ENCODE data around the gene HS3ST4. TPM values are rescaled to one million over a fixed set of nuclear protein-coding genes. Genes with fewer than 3 reads are reported as not detected.

Gene HS3ST4
- total and polyA plus RNA-seq, 10 of the 15 experiments (the other 5 are each of a cell fraction or from before 2014, with no cell fraction given): 0.05 TPM; not detected in 9

- Histone ChIP-seq H3K27me3 (replicated peaks in 1 of 2; ENCODE audit: control insufficient read depth in 2 of 2, insufficient read depth in 2 of 2, low read length in 1 of 2) (no peaks in the 10 kb centered on the region), H3K79me2 (ENCODE audit: control insufficient read depth, insufficient read depth, low read length) (no peaks in the 10 kb centered on the region), H3K4me2 (ENCODE audit: control insufficient read depth, insufficient read depth) (no peak overlapping the region), H3K27ac (ENCODE audit: control insufficient read depth, insufficient read depth) (no peak overlapping the region), H4K20me1 (ENCODE audit: control insufficient read depth, insufficient read depth) (no peaks in the 10 kb centered on the region), H2AFZ (ENCODE audit: control insufficient read depth, low read depth, low read length) (no peak overlapping the region), H3K36me3 (ENCODE audit: control insufficient read depth in 2 of 2, insufficient read depth in 2 of 2, low read length in 1 of 2) (no peaks in the 10 kb centered on the region), H3K9ac (ENCODE audit: control insufficient read depth, insufficient read depth, low read length) (no peak overlapping the region), H3K9me3 (replicated peaks; ENCODE audit: control insufficient read depth, insufficient read depth, low read length) (no peaks in the 10 kb centered on the region), H3K4me1 (ENCODE audit: control insufficient read depth, insufficient read depth, low read length) (no peaks in the 10 kb centered on the region), H3K4me3 (no peak overlapping the region)
- intact Hi-C loops (cut with micrococcal nuclease; ENCODE audit: unreplicated experiment): no loop called here
- BruUV-seq (replicated peaks): no TSS peak
- ChIA-PET SMC1A (ENCODE audit: uncharacterized antibody, unreplicated experiment) (no interaction called here), POLR2A (no interaction called here), CTCF (no interaction called here), RAD21 (ENCODE audit: unreplicated experiment) (no interaction called here)
- in situ Hi-C loops (cut with MboI): no loop called here
- FAIRE-seq (no peak), DNase-seq (ENCODE audit: low read depth, low spot score) (no peak), ATAC-seq (no peak)
- WGBS (ENCODE audit: insufficient coverage, insufficient replicate concordance, low lambda C conversion rate, missing lambda C conversion rate): 44% methylated on average over 6 of the region's 6 CpGs
- TF ChIP-seq KLF5 (IDR thresholded peaks at IDR 0.05; ENCODE audit: partially characterized antibody) (no peak), ZZZ3 (IDR thresholded peaks at IDR 0.05; ENCODE audit: control insufficient read depth, insufficient read length, low read depth) (no peak), NR2F1 (conservative IDR thresholded peaks at IDR 0.05) (no peak)
Measured at GRCh38 chr16:25988084-25988483, 296.3 kb downstream of the HS3ST4 start.

GRCh38 chr16:25988882-25989281, 297.1 kb downstream of the HS3ST4 start:
- intact Hi-C loops (cut with micrococcal nuclease; ENCODE audit: unreplicated experiment): no loop called here
- Histone ChIP-seq H3K36me3 (ENCODE audit: control insufficient read depth in 2 of 2, insufficient read depth in 2 of 2, low read length in 1 of 2) (no peaks in the 10 kb centered on the region), H3K9ac (ENCODE audit: control insufficient read depth, insufficient read depth, low read length) (no peak overlapping the region), H2AFZ (ENCODE audit: control insufficient read depth, low read depth, low read length) (no peak overlapping the region), H3K27me3 (replicated peaks in 1 of 2; ENCODE audit: control insufficient read depth in 2 of 2, insufficient read depth in 2 of 2, low read length in 1 of 2) (no peaks in the 10 kb centered on the region), H4K20me1 (ENCODE audit: control insufficient read depth, insufficient read depth) (no peaks in the 10 kb centered on the region), H3K4me2 (ENCODE audit: control insufficient read depth, insufficient read depth) (no peak overlapping the region), H3K27ac (ENCODE audit: control insufficient read depth, insufficient read depth) (no peak overlapping the region), H3K4me3 (no peak overlapping the region), H3K4me1 (ENCODE audit: control insufficient read depth, insufficient read depth, low read length) (no peaks in the 10 kb centered on the region), H3K79me2 (ENCODE audit: control insufficient read depth, insufficient read depth, low read length) (no peaks in the 10 kb centered on the region), H3K9me3 (replicated peaks; ENCODE audit: control insufficient read depth, insufficient read depth, low read length) (no peaks in the 10 kb centered on the region)
- ChIA-PET SMC1A (ENCODE audit: uncharacterized antibody, unreplicated experiment) (no interaction called here), POLR2A (no interaction called here), RAD21 (ENCODE audit: unreplicated experiment) (no interaction called here), CTCF (no interaction called here)
- DNase-seq (ENCODE audit: low read depth, low spot score): no peak
- no peak for TF ChIP-seq CEBPZ (IDR thresholded peaks at IDR 0.05; ENCODE audit: low read depth, low read length)
- TF ChIP-seq LARP7 (IDR thresholded peaks at IDR 0.05): no peak
- no peak for TF ChIP-seq MTA2 (IDR thresholded peaks at IDR 0.05; ENCODE audit: low read depth)
- TF ChIP-seq MLLT1 (IDR thresholded peaks at IDR 0.05): no peak
- no peak for TF ChIP-seq SIX5 (IDR thresholded peaks at IDR 0.05; ENCODE audit: low read depth, low read length, severe bottlenecking)
- no peak for TF ChIP-seq SMAD1 (IDR thresholded peaks at IDR 0.05; ENCODE audit: low read depth, partially characterized antibody)
- no peak for TF ChIP-seq KLF5 (IDR thresholded peaks at IDR 0.05; ENCODE audit: partially characterized antibody)
- no peak for TF ChIP-seq ATF3 (IDR thresholded peaks at IDR 0.05; ENCODE audit: borderline replicate concordance, extremely low read depth, low read depth, low read length)
- TF ChIP-seq JUNB (IDR thresholded peaks at IDR 0.05): no peak
- TF ChIP-seq RUNX3 (IDR thresholded peaks at IDR 0.05; ENCODE audit: low read length): no peak
- FAIRE-seq: no peak
- no peak for ATAC-seq
- no TSS peak for BruUV-seq (replicated peaks)
- in situ Hi-C loops (cut with MboI): no loop called here
- WGBS (ENCODE audit: insufficient coverage, insufficient replicate concordance, low lambda C conversion rate, missing lambda C conversion rate): 18% methylated on average over 7 of the region's 7 CpGs

Data from GM12878 (cell line).